ENCODE data around the gene ANK3. TPM values are rescaled to one million over a fixed set of nuclear protein-coding genes. Genes with fewer than 3 reads are reported as not detected.

ANK3 gene
- total RNA-seq, 1 experiment from 2014 or later: 29.8 TPM

DNA sequence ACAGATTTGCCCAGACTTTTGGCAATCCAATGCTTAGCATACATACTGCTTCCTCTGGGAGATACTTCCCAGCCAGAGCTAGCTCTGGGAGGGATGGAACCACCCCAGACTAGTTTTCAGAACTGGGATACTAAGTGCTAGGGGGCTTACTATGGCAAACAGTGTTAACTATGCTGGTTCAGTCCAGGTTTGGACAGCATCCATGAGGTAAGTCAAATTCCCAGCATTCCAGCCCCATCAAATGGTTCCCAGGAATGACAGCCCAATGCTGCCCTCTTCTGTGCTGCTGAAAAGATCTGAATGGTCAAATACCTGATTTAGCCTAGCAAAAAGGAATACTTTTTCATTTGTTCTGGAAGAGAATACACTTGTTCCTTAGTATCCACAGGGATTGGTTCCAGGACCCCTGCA, 341.6 kb downstream of the ANK3 start:
- DNase-seq: peak; percentile 48
- no peaks in the 10 kb centered on the region for H3K36me3 Mint-ChIP-seq (ENCODE audit: insufficient read depth, unreplicated experiment)
- intact Hi-C loops (cut with micrococcal nuclease; ENCODE audit: unreplicated experiment): loop anchor here (1.0 kb wide), 1 partner anchor 422 kb away; no protein-coding TSS in a partner anchor
- no peaks in the 10 kb centered on the region for H3K4me1 Mint-ChIP-seq (ENCODE audit: low read depth, unreplicated experiment)
- TF ChIP-seq, protein P1, sequence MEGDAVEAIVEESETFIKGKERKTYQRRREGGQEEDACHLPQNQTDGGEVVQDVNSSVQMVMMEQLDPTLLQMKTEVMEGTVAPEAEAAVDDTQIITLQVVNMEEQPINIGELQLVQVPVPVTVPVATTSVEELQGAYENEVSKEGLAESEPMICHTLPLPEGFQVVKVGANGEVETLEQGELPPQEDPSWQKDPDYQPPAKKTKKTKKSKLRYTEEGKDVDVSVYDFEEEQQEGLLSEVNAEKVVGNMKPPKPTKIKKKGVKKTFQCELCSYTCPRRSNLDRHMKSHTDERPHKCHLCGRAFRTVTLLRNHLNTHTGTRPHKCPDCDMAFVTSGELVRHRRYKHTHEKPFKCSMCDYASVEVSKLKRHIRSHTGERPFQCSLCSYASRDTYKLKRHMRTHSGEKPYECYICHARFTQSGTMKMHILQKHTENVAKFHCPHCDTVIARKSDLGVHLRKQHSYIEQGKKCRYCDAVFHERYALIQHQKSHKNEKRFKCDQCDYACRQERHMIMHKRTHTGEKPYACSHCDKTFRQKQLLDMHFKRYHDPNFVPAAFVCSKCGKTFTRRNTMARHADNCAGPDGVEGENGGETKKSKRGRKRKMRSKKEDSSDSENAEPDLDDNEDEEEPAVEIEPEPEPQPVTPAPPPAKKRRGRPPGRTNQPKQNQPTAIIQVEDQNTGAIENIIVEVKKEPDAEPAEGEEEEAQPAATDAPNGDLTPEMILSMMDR (IDR thresholded peaks at IDR 0.05; ENCODE audit: unreplicated experiment): peak; percentile 57
- CTCF ChIA-PET: no interaction called here
- no peak overlapping the region for H3K27ac Mint-ChIP-seq (ENCODE audit: unreplicated experiment)
- no peaks in the 10 kb centered on the region for H3K27me3 Mint-ChIP-seq (ENCODE audit: unreplicated experiment)
- H3K9me3 Mint-ChIP-seq (ENCODE audit: low read depth, unreplicated experiment): no peaks in the 10 kb centered on the region
- H3K4me3 Mint-ChIP-seq (ENCODE audit: low read depth, unreplicated experiment): no peak overlapping the region
- BruUV-seq (replicated peaks): no TSS peak

DNA sequence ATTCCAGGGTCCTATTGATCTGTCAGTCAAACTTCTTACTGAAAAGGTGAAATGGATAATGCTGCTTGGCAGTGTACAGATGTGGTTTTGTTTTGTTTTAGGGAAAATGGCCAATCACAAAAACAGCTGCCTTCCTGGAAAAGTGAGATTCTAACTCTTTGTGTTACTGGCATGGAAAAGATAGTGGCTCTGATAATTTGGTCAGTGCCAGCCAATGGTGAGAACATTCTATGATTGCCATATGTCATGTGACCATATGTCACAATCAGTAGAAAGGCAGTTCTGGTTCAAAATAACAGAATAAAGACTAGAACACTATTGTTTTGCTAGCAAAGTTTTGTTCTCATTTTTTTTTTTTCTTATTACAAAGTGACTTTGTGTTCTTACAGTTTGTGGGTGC, 344.1 kb downstream of the ANK3 start:
- BruUV-seq (replicated peaks): no TSS peak

DNA sequence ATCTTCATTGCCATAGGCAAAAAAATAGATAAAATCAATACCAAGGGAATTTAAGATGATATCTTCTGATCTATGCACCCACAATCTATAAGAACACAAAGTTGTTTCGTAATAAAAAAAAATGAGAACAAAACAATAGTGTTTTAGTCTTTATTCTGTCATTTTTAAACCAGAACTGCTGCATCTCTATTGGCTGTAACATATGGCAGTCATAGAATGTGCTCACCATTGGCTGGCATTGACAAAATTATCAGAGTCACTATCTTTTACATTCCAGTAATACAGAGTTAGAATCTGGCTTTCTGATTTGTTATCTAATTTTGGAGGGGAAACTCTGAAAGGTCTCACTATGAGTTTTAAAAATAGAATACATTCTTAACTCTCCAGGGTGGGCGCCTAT, 344.7 kb downstream of the ANK3 start:
- Mint-ChIP-seq H3K9me3 (ENCODE audit: low read depth, unreplicated experiment) (no peaks in the 10 kb centered on the region), H3K4me3 (ENCODE audit: low read depth, unreplicated experiment) (no peak overlapping the region), H3K27ac (ENCODE audit: unreplicated experiment) (no peak overlapping the region), H3K27me3 (ENCODE audit: unreplicated experiment) (no peaks in the 10 kb centered on the region), H3K36me3 (ENCODE audit: insufficient read depth, unreplicated experiment) (peaks cover 5% of the 10 kb centered on the region), H3K4me1 (ENCODE audit: low read depth, unreplicated experiment) (peaks cover 24% of the 10 kb centered on the region)
- CTCF ChIA-PET: no interaction called here
- DNase-seq: no peak
- TF ChIP-seq, protein P1 (IDR thresholded peaks at IDR 0.05; ENCODE audit: unreplicated experiment): no peak
- intact Hi-C loops (cut with micrococcal nuclease; ENCODE audit: unreplicated experiment): no loop called here
- BruUV-seq (replicated peaks): no TSS peak

More for the DNA sequence above, 344.1 kb downstream of the ANK3 start:
- TF ChIP-seq, protein P1 (IDR thresholded peaks at IDR 0.05; ENCODE audit: unreplicated experiment): no peak
- H3K4me3 Mint-ChIP-seq (ENCODE audit: low read depth, unreplicated experiment): no peak overlapping the region
- peaks cover 24% of the 10 kb centered on the region for H3K4me1 Mint-ChIP-seq (ENCODE audit: low read depth, unreplicated experiment)
- no peaks in the 10 kb centered on the region for H3K27me3 Mint-ChIP-seq (ENCODE audit: unreplicated experiment)
- intact Hi-C loops (cut with micrococcal nuclease; ENCODE audit: unreplicated experiment): no loop called here
- H3K36me3 Mint-ChIP-seq (ENCODE audit: insufficient read depth, unreplicated experiment): peaks cover 5% of the 10 kb centered on the region
- H3K27ac Mint-ChIP-seq (ENCODE audit: unreplicated experiment): no peak overlapping the region
- no peaks in the 10 kb centered on the region for H3K9me3 Mint-ChIP-seq (ENCODE audit: low read depth, unreplicated experiment)
- DNase-seq: no peak
- CTCF ChIA-PET: no interaction called here

DNA sequence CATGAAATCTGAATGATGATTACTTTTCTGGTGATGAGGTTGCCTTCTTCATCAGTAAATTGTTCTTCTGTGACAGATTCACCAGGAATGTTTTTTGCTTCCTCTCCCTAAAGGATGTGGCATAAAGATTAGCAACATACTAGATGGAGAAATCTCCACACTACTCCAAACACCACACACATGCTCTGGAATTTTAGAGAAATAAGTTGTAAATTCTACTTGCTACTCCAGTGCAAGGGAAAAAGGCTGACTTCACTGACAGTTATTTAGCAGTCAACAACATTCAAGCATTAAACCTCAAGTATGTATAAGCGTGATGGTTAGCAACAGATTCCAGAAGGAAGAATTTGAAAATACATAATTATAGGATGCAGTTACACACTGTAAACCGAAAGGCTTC, 345.4 kb downstream of the ANK3 start:
- TF ChIP-seq, protein P1 (IDR thresholded peaks at IDR 0.05; ENCODE audit: unreplicated experiment): no peak
- no TSS peak for BruUV-seq (replicated peaks)
- Mint-ChIP-seq H3K9me3 (ENCODE audit: low read depth, unreplicated experiment) (no peaks in the 10 kb centered on the region), H3K36me3 (ENCODE audit: insufficient read depth, unreplicated experiment) (peaks cover 5% of the 10 kb centered on the region), H3K4me3 (ENCODE audit: low read depth, unreplicated experiment) (no peak overlapping the region), H3K27me3 (ENCODE audit: unreplicated experiment) (no peaks in the 10 kb centered on the region), H3K27ac (ENCODE audit: unreplicated experiment) (no peak overlapping the region), H3K4me1 (ENCODE audit: low read depth, unreplicated experiment) (peaks cover 24% of the 10 kb centered on the region)
- DNase-seq: no peak
- intact Hi-C loops (cut with micrococcal nuclease; ENCODE audit: unreplicated experiment): no loop called here
- CTCF ChIA-PET: no interaction called here
